Endodermal cell (in vitro differentiated cells): ENCODE results near the gene DPH5. TPM values are rescaled to one million over a fixed set of nuclear protein-coding genes. Genes with fewer than 3 reads are reported as not detected.
"Not testable (repeated sequence)": the region's sequence is repeated elsewhere in the genome, so short reads cannot be mapped to it uniquely, and the experiment has no call there.

Source experiments
- DNase-seq: peaks from one replicate; pipeline ENCODE4 v3.0.0-alpha.2; 2017
- H3K27ac ChIP-seq: 2 replicates; pipeline ENCODE4 v1.5.1; 2013; ENCODE audit warnings: mild to moderate bottlenecking, low read depth, low read length, moderate library complexity
- H3K27me3 ChIP-seq: 2 replicates; pipeline ENCODE4 v1.6.1; 2013; ENCODE audit warnings: mild to moderate bottlenecking, low read length, moderate library complexity; ENCODE audit not compliant: insufficient read depth, control insufficient read depth, poor library complexity, severe bottlenecking
- H3K36me3 ChIP-seq: 2 replicates; pipeline ENCODE4 v1.7.0; 2013; ENCODE audit warnings: mild to moderate bottlenecking, low read length, moderate library complexity; ENCODE audit not compliant: control insufficient read depth, insufficient read depth
- H3K4me1 ChIP-seq: one replicate; pipeline ENCODE4 v1.7.0; 2013; ENCODE audit warnings: low read length; ENCODE audit not compliant: control insufficient read depth, insufficient read depth
- H3K4me3 ChIP-seq: 2 replicates; pipeline ENCODE4 v1.5.1; 2013; ENCODE audit warnings: mild to moderate bottlenecking, low read length, moderate library complexity
- H3K9ac ChIP-seq: 2 replicates; pipeline ENCODE4 v1.6.1; 2013; ENCODE audit warnings: mild to moderate bottlenecking, low read length, moderate library complexity; ENCODE audit not compliant: poor library complexity, severe bottlenecking; ENCODE audit errors: extremely low read depth
- H3K9me3 ChIP-seq: 2 replicates; pipeline ENCODE4 v1.6.1; 2013; ENCODE audit warnings: mild to moderate bottlenecking, low read length, moderate library complexity; ENCODE audit not compliant: control insufficient read depth
- H3K27ac Mint-ChIP-seq: 2 replicates; pipeline ENCODE4 v1.8.0; 2020; ENCODE audit warnings: mixed read lengths
- H3K27me3 Mint-ChIP-seq: 2 replicates; pipeline ENCODE4 v1.8.0; 2021; ENCODE audit warnings: mild to moderate bottlenecking, mixed read lengths; ENCODE audit not compliant: insufficient read depth
- H3K36me3 Mint-ChIP-seq: 2 replicates; pipeline ENCODE4 v1.8.0; 2020; ENCODE audit warnings: low read depth, mixed read lengths
- H3K4me1 Mint-ChIP-seq: 2 replicates; pipeline ENCODE4 v1.8.0; 2020; ENCODE audit warnings: mixed read lengths
- H3K4me3 Mint-ChIP-seq: 2 replicates; pipeline ENCODE4 v1.8.0; 2020; ENCODE audit warnings: mild to moderate bottlenecking, moderate library complexity, mixed read lengths
- H3K9me3 Mint-ChIP-seq: 2 replicates; pipeline ENCODE4 v1.8.0; 2020; ENCODE audit warnings: mild to moderate bottlenecking, mixed read lengths
- CTCF ChIP-seq: fragments of 200-600 bp; sonication (generic); conservative IDR thresholded peaks from 2 replicates; pipeline ENCODE4 v1.5.0; 2021; ENCODE audit warnings: antibody characterized with exemption, mild to moderate bottlenecking
- WGBS, 2 experiments: methylation state at CpG; one replicate each; pipeline versions ENCODE4 v1.1.5 to v1.1.7; 2013; ENCODE audit warnings: missing lambda C conversion rate in 2 of 2, mixed read lengths in 1 of 2; ENCODE audit not compliant: insufficient coverage in 1 of 2, insufficient read length in 1 of 2; 5-methylcytosine and 5-hydroxymethylcytosine counted together
- total RNA-seq, 2 donors: library from RNA; stranded (reverse); fragmentation: NEBNext Ultra II Directional in 1 of 2; extraction: Animal tissue kit (Norgen Biotek cat#: 25700) in 1 of 2; gene quantifications; 2 replicates in 1 of 2; 3 replicates in 1 of 2; pipeline ENCODE4 v1.2.1, GENCODE V29; 2021

The DPH5 gene
- total RNA-seq, 2 donors from 2014 or later = 38.7 to 40.4 TPM

DNA sequence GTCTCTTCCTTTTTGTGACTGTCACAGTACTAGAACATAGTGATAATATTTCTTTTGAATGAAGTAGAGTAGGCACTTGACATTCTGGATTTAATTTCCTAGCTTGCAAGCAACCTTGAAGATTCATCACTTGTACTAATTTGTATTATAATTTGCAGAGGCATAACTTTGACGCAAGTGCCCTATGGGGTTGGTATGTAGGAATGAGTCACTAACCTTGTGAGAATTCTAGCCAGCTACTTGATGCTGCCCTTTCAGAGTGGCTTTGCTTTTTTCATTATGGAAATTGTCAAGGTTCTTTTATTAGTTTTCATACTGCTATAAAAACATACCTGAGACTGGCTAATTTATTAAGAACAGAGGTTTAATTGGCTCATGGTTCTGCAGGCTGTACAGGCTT, 13.7 kb upstream of the DPH5 start:
- WGBS, 2 experiments = 93% methylated on average over 1 of the region's 1 CpG; no CpG with 5 or more reads in 1 of the 2 experiments
- Histone ChIP-seq H3K4me3 (no peak overlapping the region), H3K36me3 (peaks cover 30% of the 10 kb centered on the region), H3K27ac (no peak overlapping the region), H3K4me1 (no peaks in the 10 kb centered on the region), H3K9me3 (peaks cover 34% of the 10 kb centered on the region), H3K9ac (no peak overlapping the region), H3K27me3 (no peaks in the 10 kb centered on the region)
- H3K36me3 Mint-ChIP-seq = peaks cover 34% of the 10 kb centered on the region
- H3K27me3 Mint-ChIP-seq = no peaks in the 10 kb centered on the region
- no peak overlapping the region for H3K27ac Mint-ChIP-seq
- no peak overlapping the region for H3K4me3 Mint-ChIP-seq
- peaks cover 19% of the 10 kb centered on the region for H3K9me3 Mint-ChIP-seq
- H3K4me1 Mint-ChIP-seq = no peaks in the 10 kb centered on the region
- no peak for DNase-seq
- TF ChIP-seq CTCF = no peak

DNA sequence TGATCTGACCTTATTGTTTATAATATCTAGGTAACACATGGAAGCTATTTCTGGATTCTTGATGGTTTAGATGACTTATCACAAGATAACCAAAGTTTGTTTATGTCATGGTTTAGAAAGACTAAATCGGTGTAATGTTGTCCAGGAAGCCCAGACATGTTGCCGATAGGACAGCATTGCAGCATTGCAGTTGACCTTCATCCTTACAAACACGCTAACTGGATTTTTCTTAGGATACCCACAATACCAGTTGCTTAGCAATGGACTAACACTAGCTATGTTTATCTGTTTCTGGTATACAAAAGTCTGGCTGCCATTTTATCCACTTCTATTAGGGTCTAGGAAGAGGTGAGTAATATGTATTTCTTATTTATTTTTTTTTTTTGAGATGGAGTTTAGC, 11.7 kb upstream of the DPH5 start:
- H3K4me1 ChIP-seq = no peaks in the 10 kb centered on the region
- no peaks in the 10 kb centered on the region for H3K27me3 ChIP-seq
- Mint-ChIP-seq H3K4me3 (no peak overlapping the region), H3K4me1 (no peaks in the 10 kb centered on the region), H3K27me3 (no peaks in the 10 kb centered on the region), H3K36me3 (peaks cover 36% of the 10 kb centered on the region), H3K27ac (no peak overlapping the region), H3K9me3 (peaks cover 19% of the 10 kb centered on the region)
- no peak for DNase-seq
- WGBS, 2 experiments = 98 to 100% methylated on average over 3 of the region's 3 CpGs
- H3K27ac ChIP-seq = no peak overlapping the region
- H3K9me3 ChIP-seq = peaks cover 34% of the 10 kb centered on the region
- no peak overlapping the region for H3K9ac ChIP-seq
- no peak overlapping the region for H3K4me3 ChIP-seq
- peaks cover 30% of the 10 kb centered on the region for H3K36me3 ChIP-seq
- TF ChIP-seq CTCF = no peak

DNA sequence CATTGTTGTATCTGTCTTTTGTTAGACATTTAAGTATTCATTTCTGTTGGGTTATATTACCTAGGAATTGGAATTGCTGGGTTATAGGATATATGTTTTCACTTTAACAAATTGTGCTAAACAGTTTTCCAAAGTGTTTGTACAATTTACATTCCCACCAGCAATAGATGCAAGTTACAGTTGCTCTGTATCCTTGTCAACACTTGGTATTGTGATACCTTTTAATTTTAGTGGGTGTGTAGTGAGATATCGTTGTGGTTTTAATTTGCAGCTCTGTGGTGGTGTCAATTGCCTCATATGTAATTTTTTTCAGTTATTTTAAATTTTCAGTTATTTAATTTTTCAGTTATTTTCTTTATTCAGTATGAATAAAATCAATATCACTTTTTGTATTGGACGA, 7.4 kb upstream of the DPH5 start:
- no peak for DNase-seq
- WGBS, 2 experiments = 80 to 100% methylated on average over 1 of the region's 2 CpGs
- Histone ChIP-seq H3K4me3 (no peak overlapping the region), H3K9ac (no peak overlapping the region), H3K27me3 (no peaks in the 10 kb centered on the region), H3K27ac (no peak overlapping the region), H3K36me3 (peaks cover 6% of the 10 kb centered on the region), H3K9me3 (no peaks in the 10 kb centered on the region), H3K4me1 (peaks cover 10% of the 10 kb centered on the region)
- Mint-ChIP-seq H3K27ac (no peak overlapping the region), H3K36me3 (peaks cover 12% of the 10 kb centered on the region), H3K4me1 (peaks cover 12% of the 10 kb centered on the region), H3K9me3 (no peaks in the 10 kb centered on the region), H3K4me3 (no peak overlapping the region), H3K27me3 (no peaks in the 10 kb centered on the region)
- no peak for TF ChIP-seq CTCF

DNA sequence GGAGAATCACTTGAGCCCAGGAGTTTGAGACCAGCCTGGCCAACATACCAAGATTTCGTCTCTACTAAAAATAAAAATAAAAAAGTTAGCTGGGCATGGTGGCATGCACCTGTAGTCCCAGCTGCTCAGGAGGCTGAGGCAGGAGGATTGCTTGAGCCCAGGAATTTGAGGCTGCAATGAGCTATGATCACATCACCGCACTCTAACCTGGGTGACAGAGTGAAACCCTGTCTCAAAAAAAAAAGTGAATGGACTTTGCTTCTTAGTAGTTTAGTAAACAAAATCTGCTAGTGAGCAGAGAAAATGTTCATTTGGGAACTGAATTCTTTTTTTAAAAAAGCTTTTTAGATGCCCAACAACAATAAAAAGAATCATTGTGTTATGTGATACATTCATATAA, 6.5 kb upstream of the DPH5 start:
- not testable (repeated sequence) for H3K9me3 Mint-ChIP-seq

More for the DNA sequence above, 6.5 kb upstream of the DPH5 start:
- 100% methylated on average over 2 of the region's 2 CpGs for WGBS, 2 experiments
- peaks cover 21% of the 10 kb centered on the region for H3K4me1 Mint-ChIP-seq
- DNase-seq, H3K27me3 ChIP-seq, H3K9ac ChIP-seq, H3K27me3 Mint-ChIP-seq, H3K36me3 ChIP-seq, H3K4me3 Mint-ChIP-seq, H3K9me3 ChIP-seq, H3K4me3 ChIP-seq, H3K36me3 Mint-ChIP-seq, H3K27ac ChIP-seq, H3K27ac Mint-ChIP-seq: not testable (repeated sequence)
- H3K4me1 ChIP-seq = peaks cover 10% of the 10 kb centered on the region
